Fibroblast of villous mesenchyme (primary cell): ENCODE data around the gene SLC43A2. TPM values are rescaled to one million over a fixed set of nuclear protein-coding genes. Genes with fewer than 3 reads are reported as not detected.

Source experiments
- DNase-seq: peaks from one replicate; pipeline ENCODE4 v3.0.0-alpha.2; 2010; ENCODE audit warnings: low read depth
- H3K4me3 ChIP-seq: 2 replicates; pipeline ENCODE4 v1.5.1; 2011; ENCODE audit warnings: low read depth, mild to moderate bottlenecking, low read length
- total RNA-seq: library from RNA; depleted of rRNA; stranded (reverse); fragments of >200 nt; gene quantifications from 2 replicates; pipeline ENCODE4 v1.2.3, GENCODE V29; 2012
- TF ChIP-seq, protein P1 (sequence below): IDR thresholded peaks from 2 replicates; pipeline ENCODE4 v1.5.1; 2012; ENCODE audit warnings: low read depth, mild to moderate bottlenecking, low read length; ENCODE audit not compliant: insufficient read depth

SLC43A2 gene
- total RNA-seq, 1 donor = 8.6 TPM

DNA sequence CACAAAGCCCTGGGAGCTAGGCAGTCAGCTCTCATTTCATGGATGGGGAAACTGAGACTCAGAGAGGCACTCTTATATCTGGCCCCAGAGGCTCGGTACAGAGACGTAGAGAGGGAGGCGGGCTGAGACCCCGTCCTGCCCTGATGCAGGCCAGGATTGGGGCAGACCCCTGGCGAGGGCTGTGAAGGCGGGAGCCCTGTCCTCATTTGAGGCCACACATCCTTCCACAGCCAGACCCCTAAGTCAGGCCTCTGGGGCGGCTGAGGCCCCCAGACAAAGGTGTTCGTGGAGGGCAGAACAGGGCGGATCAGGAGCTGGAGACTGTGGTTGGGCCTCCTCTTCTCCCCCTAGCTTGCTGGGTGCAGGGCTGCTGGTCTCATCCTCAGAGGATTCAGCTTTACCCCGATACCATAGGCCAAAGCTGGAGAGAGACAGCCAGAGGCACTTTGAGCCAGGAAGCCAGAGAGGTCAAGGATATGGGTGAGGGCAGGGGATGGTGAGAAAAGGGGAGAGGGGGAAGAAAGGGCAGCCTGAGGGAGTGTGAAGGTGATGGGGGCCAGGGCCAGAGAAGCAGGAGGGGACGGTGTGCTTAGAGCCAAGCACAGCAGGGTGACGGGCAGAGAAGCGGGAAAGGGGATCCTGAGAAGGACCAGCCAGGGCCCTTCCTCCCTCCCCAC is 17.7 kb upstream of the SLC43A2 start:
- TF ChIP-seq, protein P1, sequence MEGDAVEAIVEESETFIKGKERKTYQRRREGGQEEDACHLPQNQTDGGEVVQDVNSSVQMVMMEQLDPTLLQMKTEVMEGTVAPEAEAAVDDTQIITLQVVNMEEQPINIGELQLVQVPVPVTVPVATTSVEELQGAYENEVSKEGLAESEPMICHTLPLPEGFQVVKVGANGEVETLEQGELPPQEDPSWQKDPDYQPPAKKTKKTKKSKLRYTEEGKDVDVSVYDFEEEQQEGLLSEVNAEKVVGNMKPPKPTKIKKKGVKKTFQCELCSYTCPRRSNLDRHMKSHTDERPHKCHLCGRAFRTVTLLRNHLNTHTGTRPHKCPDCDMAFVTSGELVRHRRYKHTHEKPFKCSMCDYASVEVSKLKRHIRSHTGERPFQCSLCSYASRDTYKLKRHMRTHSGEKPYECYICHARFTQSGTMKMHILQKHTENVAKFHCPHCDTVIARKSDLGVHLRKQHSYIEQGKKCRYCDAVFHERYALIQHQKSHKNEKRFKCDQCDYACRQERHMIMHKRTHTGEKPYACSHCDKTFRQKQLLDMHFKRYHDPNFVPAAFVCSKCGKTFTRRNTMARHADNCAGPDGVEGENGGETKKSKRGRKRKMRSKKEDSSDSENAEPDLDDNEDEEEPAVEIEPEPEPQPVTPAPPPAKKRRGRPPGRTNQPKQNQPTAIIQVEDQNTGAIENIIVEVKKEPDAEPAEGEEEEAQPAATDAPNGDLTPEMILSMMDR = no peak
- H3K4me3 ChIP-seq = no peak overlapping the region
- DNase-seq = no peak

DNA sequence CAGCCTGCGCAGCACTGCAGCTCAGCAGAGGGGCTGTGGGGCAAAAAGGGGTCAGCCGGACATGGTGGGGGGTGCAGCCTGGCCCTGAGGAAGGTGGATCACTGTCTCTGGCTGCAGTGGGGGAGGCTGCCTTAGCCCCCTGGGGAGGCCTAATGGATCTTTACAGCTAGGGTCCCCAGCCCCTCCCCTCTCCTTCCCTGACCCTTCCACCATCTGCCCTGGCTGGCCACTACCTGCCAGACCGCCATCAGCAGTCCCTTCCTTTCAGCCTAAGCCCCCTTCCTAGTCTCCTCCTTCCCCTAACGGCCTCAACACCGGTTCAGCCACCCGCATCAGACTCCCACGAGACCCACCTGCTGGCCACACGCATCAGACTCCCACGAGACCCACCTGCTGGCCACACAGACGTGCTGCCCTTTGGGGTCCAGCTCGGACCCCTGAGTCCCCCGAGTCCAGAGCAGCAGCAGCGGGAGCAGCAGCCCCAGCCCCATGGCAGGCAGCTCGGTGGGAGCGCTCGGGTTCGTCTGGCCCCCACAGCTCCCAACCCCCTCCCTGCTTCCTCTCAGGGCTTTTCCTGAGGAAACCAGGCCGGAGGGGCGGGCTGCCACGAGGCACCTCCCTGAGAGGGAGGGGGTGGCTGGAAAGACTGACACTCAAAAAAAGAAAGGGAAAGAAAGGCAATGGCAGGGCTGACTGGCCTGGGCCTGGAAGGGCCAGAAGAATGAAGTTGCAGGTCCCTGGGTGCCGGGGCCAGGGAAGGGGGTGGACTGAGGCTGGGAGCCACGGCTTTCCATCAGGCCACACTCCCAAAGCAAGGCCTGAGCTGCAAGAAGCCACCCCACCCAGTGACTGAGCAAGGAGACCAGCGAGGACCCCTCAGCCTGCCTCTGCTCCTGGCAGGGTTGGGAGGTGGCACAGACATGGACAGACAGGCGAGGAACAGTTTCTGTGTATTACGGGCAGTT is 16.9 kb upstream of the SLC43A2 start, which contains the start of gene SCARF1:
Gene SCARF1 (minus strand): TSS at position 526 of the 965 bp plus-strand sequence. CDS start 35 bp downstream, at position 491.
- TF ChIP-seq, protein P1 = no peak

DNA sequence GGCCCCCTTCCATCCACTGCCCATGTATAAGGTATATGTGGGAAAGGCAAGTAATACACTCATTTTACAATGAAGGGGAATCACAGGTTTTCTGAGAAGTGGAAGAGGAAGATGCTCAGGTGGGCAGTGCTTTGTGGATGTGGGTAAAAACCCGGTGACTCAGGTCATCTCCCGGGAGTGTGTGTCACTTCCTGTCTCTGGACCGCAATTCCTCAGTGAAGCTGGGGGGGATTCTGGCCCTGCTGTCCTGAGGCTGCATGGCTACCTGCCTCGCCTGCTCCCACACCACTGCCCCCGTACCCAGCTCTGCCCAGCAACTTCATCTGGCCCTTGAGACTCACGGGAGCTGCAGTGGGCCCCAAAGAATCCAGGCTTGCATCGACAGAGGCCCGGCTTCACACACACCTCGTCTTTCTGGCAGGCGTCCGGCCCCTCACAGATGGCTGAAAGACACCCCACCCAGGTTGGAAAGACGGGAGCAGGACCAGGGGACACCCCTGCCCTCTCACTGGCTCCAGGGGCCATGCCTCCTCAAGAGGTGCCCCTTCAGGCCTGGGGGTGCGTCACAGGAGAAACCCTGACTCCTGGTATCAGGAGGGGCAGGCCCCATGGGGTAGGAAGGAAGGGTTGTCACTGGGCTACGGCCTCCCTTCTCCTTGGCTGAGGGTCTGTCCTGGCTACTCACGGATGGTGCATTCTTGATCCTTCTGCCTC is 16.0 kb upstream of the SLC43A2 start:
- TF ChIP-seq, protein P1 = no peak
- DNase-seq = peak; percentile 20
- no peak overlapping the region for H3K4me3 ChIP-seq

More for the DNA sequence above, 16.9 kb upstream of the SLC43A2 start, which contains the start of gene SCARF1:
- no peak for DNase-seq
- no peak within 1 kb of the TSS for H3K4me3 ChIP-seq

DNA sequence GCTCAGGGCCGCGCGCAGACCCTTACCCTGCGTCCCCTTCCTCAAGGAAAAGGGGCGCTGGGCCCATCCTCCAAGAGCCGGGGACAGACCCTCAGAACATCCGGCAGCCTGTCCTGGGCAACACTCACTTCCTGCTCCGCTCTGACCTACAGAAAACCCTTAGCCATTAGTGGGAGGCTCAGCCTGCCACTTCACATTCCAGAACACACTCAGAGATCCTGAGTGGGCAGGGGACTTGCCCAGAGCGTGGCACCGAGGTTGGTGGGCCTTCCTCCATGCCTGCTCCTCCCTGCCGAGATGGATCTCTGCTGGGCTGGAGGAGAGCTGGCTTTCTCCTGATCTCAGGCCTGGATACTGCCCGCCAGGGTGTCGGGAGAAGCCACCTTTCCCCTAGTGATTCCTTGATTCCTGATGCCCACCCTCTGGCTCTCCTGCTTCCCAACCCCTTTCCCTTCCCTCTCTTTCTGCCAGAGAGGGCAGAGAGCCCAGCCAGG is 15.4 kb upstream of the SLC43A2 start:
- DNase-seq = no peak
- no peak overlapping the region for H3K4me3 ChIP-seq
- TF ChIP-seq, protein P1 = no peak

DNA sequence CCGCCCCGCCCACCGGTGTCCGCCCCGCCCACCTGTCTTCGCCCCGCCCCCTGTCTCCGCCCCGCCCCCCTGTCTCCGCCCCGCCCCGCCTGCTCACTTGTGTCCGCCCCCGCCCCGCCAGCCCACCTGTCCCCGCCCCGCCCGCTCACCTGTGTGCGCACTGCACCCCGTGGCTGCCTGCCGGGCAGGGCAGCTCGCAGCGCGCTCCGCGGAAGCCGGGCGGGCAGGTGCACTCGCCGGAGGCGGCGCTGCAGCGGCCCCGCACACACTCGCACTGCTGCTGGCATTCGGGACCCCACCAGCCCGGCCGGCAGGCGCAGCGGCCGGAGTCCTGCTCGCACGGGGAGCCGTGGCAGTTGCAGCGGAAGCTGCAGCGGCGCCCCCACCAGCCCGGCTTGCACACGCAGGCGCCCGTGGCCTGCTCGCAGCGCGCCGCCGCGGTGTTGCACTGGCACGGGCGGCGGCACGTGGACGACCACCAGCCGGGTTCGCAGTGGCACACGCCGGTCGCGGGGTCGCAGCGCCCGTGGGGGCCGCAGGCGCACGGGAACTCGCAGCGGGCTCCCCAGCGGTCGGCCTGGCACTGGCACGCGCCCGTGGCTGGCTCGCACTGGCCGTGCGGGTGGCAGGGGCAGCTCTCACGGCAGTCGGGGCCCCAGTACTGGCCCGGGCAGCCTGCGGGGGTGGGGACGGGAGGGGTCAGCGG is 14.8 kb upstream of the SLC43A2 start:
- peak overlapping the region; percentile 46 for H3K4me3 ChIP-seq
- TF ChIP-seq, protein P1 = peak; percentile 11
- no peak for DNase-seq

DNA sequence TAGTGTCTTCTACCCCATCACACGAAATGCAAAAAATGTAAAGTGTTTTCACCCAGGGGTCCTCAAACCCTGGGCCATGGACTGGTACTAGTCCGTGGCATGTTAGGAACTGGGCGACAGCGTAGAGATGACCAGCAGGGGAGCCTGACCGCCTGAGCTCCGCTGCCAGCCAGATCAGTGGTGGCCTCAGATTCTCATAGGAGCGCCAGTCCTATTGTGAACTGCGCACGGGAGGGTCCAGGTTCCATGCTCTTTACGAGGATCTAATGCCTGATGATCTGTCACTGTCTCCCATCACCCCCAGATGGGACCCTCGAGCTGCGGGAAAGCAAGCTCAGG is 12.4 kb upstream of the SLC43A2 start:
- TF ChIP-seq, protein P1 = no peak
- no peak for DNase-seq
- H3K4me3 ChIP-seq = no peak overlapping the region
